HepG2 (cell line): ENCODE results near the gene PRKCD. TPM values are rescaled to one million over a fixed set of nuclear protein-coding genes. Genes with fewer than 3 reads are reported as not detected.

Experiments used
- ATAC-seq: fragments of 200-7000 bp; cut with Tn5 transposase; 3 replicates; pipeline ENCODE4 v1.9.1; 2020; ENCODE audit warnings: mild to moderate bottlenecking, moderate library complexity
- BruUV-seq: library from RNA; stranded (reverse); fragments of 400-500 nt; replicated peaks from 2 replicates; lab custom pipeline; 2021; lab: Mats Ljungman, UMichigan
- CTCF ChIA-PET: fragments of 300-600 bp; formaldehyde crosslinking; extraction: SDS; loops from one replicate; lab custom pipeline; 2021; ENCODE audit warnings: low total read pairs, inconsistent platforms, low intra/inter-chr PET ratio; lab: Yijun Ruan, JAX
- POLR2A ChIA-PET: fragments of 350-600 bp; sonication (Branson Sonifier 250); formaldehyde crosslinking; loops from one replicate; lab custom pipeline; 2020; ENCODE audit warnings: antibody characterized with exemption, inconsistent platforms; lab: Yijun Ruan, JAX
- DNase-seq: peaks from one replicate; pipeline ENCODE4 v3.0.0-alpha.2; 2015; ENCODE audit warnings: low spot score
- FAIRE-seq: peaks from 3 replicates; lab custom pipeline; 2011; peaks lifted over from hg19 to GRCh38; lab: Jason Lieb, UNC
- H2AFZ ChIP-seq: one replicate; pipeline ENCODE4 v1.6.1; 2011; ENCODE audit warnings: low read length, inconsistent platforms
- H3K27ac ChIP-seq: fragments of 300-600 bp; 3 replicates; pipeline ENCODE4 v1.8.0; 2011; ENCODE audit warnings: mixed run types, mild to moderate bottlenecking, mixed read lengths, low read length, inconsistent platforms; ENCODE audit not compliant: insufficient read depth; ENCODE audit errors: extremely low read length
- H3K27me3 ChIP-seq, 2 experiments: fragments of 200-600 bp in 1 of 2; 2 replicates in 1 of 2; 3 replicates in 1 of 2; pipeline versions ENCODE4 v1.6.0 to v1.8.0; 2011; ENCODE audit warnings: low read length in 2 of 2, mild to moderate bottlenecking in 2 of 2, moderate library complexity in 2 of 2, inconsistent platforms in 1 of 2; ENCODE audit not compliant: insufficient read depth in 2 of 2, control insufficient read depth in 1 of 2
- H3K36me3 ChIP-seq, 2 experiments: fragments of 200-600 bp in 1 of 2; replicated peaks in 1 of 2; 2 replicates in 1 of 2; 3 replicates in 1 of 2; pipeline versions ENCODE4 v1.5.1 to v1.8.0; 2011; ENCODE audit warnings: low read length in 2 of 2, inconsistent platforms in 1 of 2; ENCODE audit not compliant: insufficient read depth in 2 of 2, control insufficient read depth in 1 of 2
- H3K4me1 ChIP-seq: 2 replicates; pipeline ENCODE4 v1.5.1; 2012; ENCODE audit warnings: low read length, inconsistent platforms; ENCODE audit not compliant: insufficient read depth
- H3K4me2 ChIP-seq: 2 replicates; pipeline ENCODE4 v1.6.0; 2011; ENCODE audit warnings: low read depth, low read length, inconsistent platforms
- H3K4me3 ChIP-seq, 3 experiments: fragments of 200-600 bp in 1 of 3; sonication (generic), shearing (Covaris generic) in 1 of 3; replicated peaks in 1 of 3; 2 replicates each; pipeline ENCODE4 v1.5.1; 2011 to 2016; ENCODE audit warnings: low read length in 3 of 3, inconsistent platforms in 2 of 3, low read depth in 2 of 3, mild to moderate bottlenecking in 2 of 3, control low read depth in 1 of 3, mixed read lengths in 1 of 3; ENCODE audit not compliant: insufficient read depth in 1 of 3
- H3K79me2 ChIP-seq: one replicate; pipeline ENCODE4 v1.6.1; 2011; ENCODE audit warnings: low read length, inconsistent platforms; ENCODE audit not compliant: insufficient read depth
- H3K9ac ChIP-seq: 2 replicates; pipeline ENCODE4 v1.6.0; 2011; ENCODE audit warnings: mild to moderate bottlenecking, low read depth, low read length, inconsistent platforms; ENCODE audit not compliant: insufficient read depth
- H3K9me3 ChIP-seq: 2 replicates; pipeline ENCODE4 v1.5.1; 2012; ENCODE audit warnings: mild to moderate bottlenecking, low read length
- H4K20me1 ChIP-seq: 2 replicates; pipeline ENCODE4 v1.6.0; 2011; ENCODE audit warnings: inconsistent platforms, mild to moderate bottlenecking, low read length, moderate library complexity; ENCODE audit not compliant: insufficient read depth
- AGO2 ChIP-seq: fragments of 200-400 bp; formaldehyde crosslinking; optimal IDR thresholded peaks from 2 replicates; pipeline ENCODE3; 2017; ENCODE audit warnings: mild to moderate bottlenecking, low read depth, low read length, moderate library complexity
- ATF3 ChIP-seq: sonication (generic); formaldehyde crosslinking; IDR thresholded peaks from 2 replicates; pipeline ENCODE4 v1.4.0; 2020; ENCODE audit warnings: missing genetic modification reagents
- BHLHE40 ChIP-seq: IDR thresholded peaks from 2 replicates; pipeline ENCODE4 v1.6.1; 2011; ENCODE audit warnings: low read length, improper control_type of control experiment
- E2F2 ChIP-seq: sonication (generic); formaldehyde crosslinking; IDR thresholded peaks from 2 replicates; pipeline ENCODE4 v1.4.0; 2020; ENCODE audit warnings: missing genetic modification reagents, borderline replicate concordance
- MYPOP ChIP-seq: sonication (generic); formaldehyde crosslinking; IDR thresholded peaks from 2 replicates; pipeline ENCODE4 v1.8.1; 2023; ENCODE audit warnings: mild to moderate bottlenecking, moderate library complexity, missing genetic modification reagents
- NONO ChIP-seq, 2 experiments: fragments of 450-650 bp in 1 of 2; sonication (generic) in 1 of 2; formaldehyde crosslinking in 1 of 2; IDR thresholded peaks in 1 of 2; conservative IDR thresholded peaks in 1 of 2; 2 replicates each; pipeline versions ENCODE4 v1.6.1 to v1.8.0; 2017 to 2022; ENCODE audit warnings: mild to moderate bottlenecking in 1 of 2, missing genetic modification reagents in 1 of 2, moderate library complexity in 1 of 2
- PRDM15 ChIP-seq: sonication (generic); formaldehyde crosslinking; IDR thresholded peaks from 2 replicates; pipeline ENCODE4 v1.4.0; 2020; ENCODE audit warnings: missing genetic modification reagents
- RAD51 ChIP-seq: fragments of 450-650 bp; IDR thresholded peaks from 2 replicates; pipeline ENCODE4 v1.6.1; 2016; ENCODE audit warnings: borderline replicate concordance
- SAP130 ChIP-seq: IDR thresholded peaks from 2 replicates; pipeline ENCODE4 v1.6.1; 2016; ENCODE audit warnings: low read depth
- U2AF2 ChIP-seq: fragments of 200-400 bp; formaldehyde crosslinking; IDR thresholded peaks from 2 replicates; pipeline ENCODE4 v1.6.1; 2017; ENCODE audit warnings: low read depth, mild to moderate bottlenecking, low read length
- ZNF562 ChIP-seq: sonication (generic); formaldehyde crosslinking; IDR thresholded peaks from 2 replicates; pipeline ENCODE4 v1.8.0; 2022; ENCODE audit warnings: missing genetic modification reagents, borderline replicate concordance
- ZNF577 ChIP-seq: sonication (generic); formaldehyde crosslinking; IDR thresholded peaks from 2 replicates; pipeline ENCODE4 v1.4.0; 2020; ENCODE audit warnings: mild to moderate bottlenecking, low read depth, missing genetic modification reagents, borderline replicate concordance
- WGBS: methylation state at CpG from one replicate; pipeline ENCODE4 v1.1.6; 2017; ENCODE audit warnings: low lambda C conversion rate; 5-methylcytosine and 5-hydroxymethylcytosine counted together
- in situ Hi-C: cut with HindIII; loops from 2 replicates; pipeline ENCODE4 v1.10.0; 2017; ENCODE audit warnings: low pct_unique_long_range_greater_than_20kb; ENCODE audit not compliant: extremely low pct_ligation_motif_present
- intact Hi-C: fragments of 100-400 bp; cut with micrococcal nuclease; formaldehyde crosslinking; loops from one replicate; pipeline ENCODE4 v1.10.0; 2022; ENCODE audit not compliant: unreplicated experiment
- polyA plus RNA-seq, 8 experiments: library from polyadenylated mRNA; depleted of rRNA in 3 of 8; stranded (reverse) in 7 of 8; unstranded in 1 of 8; fragments of >200 nt; fragmentation: Illumina TruSeq in 4 of 8; extraction: Trizol in 4 of 8; gene quantifications; 2 replicates each; pipeline versions ENCODE4 v1.2.1 to v1.2.3, GENCODE V29; 2011 to 2016; ENCODE audit warnings: low read depth in 4 of 8, missing spikeins in 1 of 8, mixed read lengths in 1 of 8; ENCODE audit not compliant: insufficient read depth in 1 of 8
- total RNA-seq, 5 experiments: library from RNA; depleted of rRNA; stranded (reverse); fragments of >200 nt; fragmentation: Illumina TruSeq; extraction: Trizol; gene quantifications; 2 replicates each; pipeline ENCODE4 v1.2.3, GENCODE V29; 2016; ENCODE audit warnings: low read depth in 1 of 5

Gene PRKCD
- total and polyA plus RNA-seq, 2 of the 13 experiments (the other 11 are each of a cell fraction or from before 2014, with no cell fraction given), result 1.6 to 40.7 TPM

- 70% methylated on average over 4 of the region's 14 CpGs for WGBS
- H3K36me3 ChIP-seq, result peaks cover 8 to 24% of the 10 kb centered on the region in 2 experiments; a peak in 4 of 5 replicates
- in situ Hi-C loops, result loop anchor here (5.0 kb wide), 1 partner anchor 62 kb away; the partner anchor contains the start of gene RFT1
- FAIRE-seq (no peak), DNase-seq (no peak)
- no peak overlapping the region for H3K9ac ChIP-seq
- no peak overlapping the region for H3K4me3 ChIP-seq
- H3K4me2 ChIP-seq, result no peak overlapping the region
- peaks cover 38% of the 10 kb centered on the region for H3K4me1 ChIP-seq
- intact Hi-C loops, result loop anchor here (5.0 kb wide), 1 partner anchor 518 kb away; no protein-coding TSS in a partner anchor
- no peaks in the 10 kb centered on the region for H3K9me3 ChIP-seq
- POLR2A ChIA-PET, result interaction anchor here (0.8 to 2.8 kb wide), 3 partner anchors 25 to 84 kb away, joined by 3 to 13 read pairs (median 3); no protein-coding TSS in a partner anchor
- no peaks in the 10 kb centered on the region for H4K20me1 ChIP-seq
- no TSS peak for BruUV-seq
- H3K27ac ChIP-seq, result no peak overlapping the region
- no peaks in the 10 kb centered on the region for H3K27me3 ChIP-seq
- TF ChIP-seq RAD51 (no peak), MYPOP (CRISPR knock-in tag) (no peak), BHLHE40 (no peak), E2F2 (CRISPR knock-in tag) (no peak), U2AF2 (no peak), ATF3 (no peak), ZNF577 (no peak), ZNF562 (no peak), NONO (IDR thresholded peaks at IDR 0.05) (no peak), NONO (CRISPR knock-in tag; conservative IDR thresholded peaks at IDR 0.05) (no peak), AGO2 (peak; percentile 52), SAP130 (CRISPR knock-in tag) (no peak), PRDM15 (0 out of 2 replicates have a peak, but pooled peaks have one; percentile 47)
- TF ChIP-seq, all 625 proteins: peak for 2
- Histone ChIP-seq H2AFZ (no peak overlapping the region), H3K79me2 (no peaks in the 10 kb centered on the region)
- ATAC-seq, result no peak; the same call in 2 of the 3 replicates
- CTCF ChIA-PET, result interaction anchor here (1.4 to 4.1 kb wide), 4 partner anchors 61 to 82 kb away, joined by 3 to 81 read pairs (median 30); partner anchors contain the start of gene RFT1
These were observed 33.4 kb downstream of the PRKCD start for GRCh38 chr3:53194210-53195065.
